Measurements from ENCODE around the gene CDH2. TPM values are rescaled to one million over a fixed set of nuclear protein-coding genes. Genes with fewer than 3 reads are reported as not detected.

The CDH2 gene
- total RNA-seq, 4 donors from 2014 or later, result 9.8 to 52.9 (median 17.8) TPM

DNA sequence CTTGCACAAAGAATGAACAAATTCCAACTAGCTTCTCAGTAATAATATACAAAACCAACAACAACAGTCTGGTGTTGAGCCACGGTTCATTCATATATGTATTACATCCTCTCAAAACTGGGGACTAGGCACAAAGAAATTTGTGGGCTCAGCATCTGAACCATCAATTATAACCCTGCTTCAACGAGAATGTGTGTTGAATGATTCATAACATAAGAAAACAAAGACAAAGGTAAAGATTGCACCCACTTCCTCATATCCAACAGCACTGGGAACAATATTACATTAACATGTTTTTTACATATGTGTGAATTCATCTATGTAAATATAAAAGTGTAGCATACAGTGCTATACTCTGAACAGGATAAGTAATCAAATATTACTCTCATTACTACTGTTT, 144.8 kb downstream of the CDH2 start:
- no peak for ATAC-seq
- Histone ChIP-seq H3K36me3 (no peaks in the 10 kb centered on the region), H3K27me3 (no peaks in the 10 kb centered on the region), H3K9me3 (no peaks in the 10 kb centered on the region), H3K4me1 (no peaks in the 10 kb centered on the region), H3K27ac (no peak overlapping the region), H3K4me3 (no peak overlapping the region)
- 66 to 73% methylated on average over 2 of the region's 2 CpGs for WGBS, 2 donors (ENCODE audit: low coverage in 1 of 2)
- TF ChIP-seq EP300 (IDR thresholded peaks at IDR 0.05) (no peak), POLR2A (IDR thresholded peaks at IDR 0.05) (no peak), CTCF (IDR thresholded peaks at IDR 0.05) (no peak), POLR2AphosphoS5 (IDR thresholded peaks at IDR 0.05) (no peak)

GRCh38 chr18:28030458-28030857, 146.5 kb downstream of the CDH2 start:
- 73 to 80% methylated on average over 1 of the region's 1 CpG for WGBS, 2 donors (ENCODE audit: low coverage in 1 of 2)
- no peak overlapping the region for H3K4me3 ChIP-seq
- ATAC-seq, result no peak

DNA sequence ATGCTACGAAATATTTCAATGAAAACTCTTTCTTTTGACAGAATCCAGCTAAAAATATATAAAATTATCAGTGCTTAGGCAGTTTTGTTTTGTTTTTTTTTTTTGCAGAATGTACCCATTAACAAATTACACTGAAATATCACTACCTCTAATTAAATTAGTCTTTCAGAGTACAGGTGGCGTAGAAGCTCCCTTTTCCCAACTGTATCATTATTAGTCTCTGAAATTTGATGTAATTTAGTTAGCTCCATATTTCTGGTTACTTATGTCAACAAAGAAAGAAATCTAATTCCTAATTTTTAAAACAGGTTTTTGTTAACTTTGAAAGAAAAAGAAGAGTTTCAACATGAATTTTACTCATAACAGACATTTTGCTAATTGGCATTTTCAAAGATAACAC, 149.2 kb downstream of the CDH2 start:
- H3K36me3 ChIP-seq, result no peaks in the 10 kb centered on the region
- H3K4me1 ChIP-seq, result no peaks in the 10 kb centered on the region
- H3K27ac ChIP-seq, result no peak overlapping the region
- 75 to 87% methylated on average over 2 of the region's 2 CpGs for WGBS, 2 donors (ENCODE audit: low coverage in 1 of 2)
- H3K27me3 ChIP-seq, result no peaks in the 10 kb centered on the region
- H3K9me3 ChIP-seq, result no peaks in the 10 kb centered on the region
- TF ChIP-seq POLR2A (IDR thresholded peaks at IDR 0.05), result no peak
- no peak for TF ChIP-seq EP300 (IDR thresholded peaks at IDR 0.05)
- no peak for TF ChIP-seq CTCF (IDR thresholded peaks at IDR 0.05)
- no peak for TF ChIP-seq POLR2AphosphoS5 (IDR thresholded peaks at IDR 0.05)
- no peak overlapping the region for H3K4me3 ChIP-seq
- ATAC-seq, result no peak

More at GRCh38 chr18:28030458-28030857, 146.5 kb downstream of the CDH2 start:
- Histone ChIP-seq H3K27ac (no peak overlapping the region), H3K4me1 (no peaks in the 10 kb centered on the region), H3K9me3 (no peaks in the 10 kb centered on the region), H3K27me3 (no peaks in the 10 kb centered on the region), H3K36me3 (no peaks in the 10 kb centered on the region)
- TF ChIP-seq POLR2AphosphoS5 (IDR thresholded peaks at IDR 0.05) (no peak), CTCF (IDR thresholded peaks at IDR 0.05) (no peak), POLR2A (IDR thresholded peaks at IDR 0.05) (no peak), EP300 (IDR thresholded peaks at IDR 0.05) (no peak)

DNA sequence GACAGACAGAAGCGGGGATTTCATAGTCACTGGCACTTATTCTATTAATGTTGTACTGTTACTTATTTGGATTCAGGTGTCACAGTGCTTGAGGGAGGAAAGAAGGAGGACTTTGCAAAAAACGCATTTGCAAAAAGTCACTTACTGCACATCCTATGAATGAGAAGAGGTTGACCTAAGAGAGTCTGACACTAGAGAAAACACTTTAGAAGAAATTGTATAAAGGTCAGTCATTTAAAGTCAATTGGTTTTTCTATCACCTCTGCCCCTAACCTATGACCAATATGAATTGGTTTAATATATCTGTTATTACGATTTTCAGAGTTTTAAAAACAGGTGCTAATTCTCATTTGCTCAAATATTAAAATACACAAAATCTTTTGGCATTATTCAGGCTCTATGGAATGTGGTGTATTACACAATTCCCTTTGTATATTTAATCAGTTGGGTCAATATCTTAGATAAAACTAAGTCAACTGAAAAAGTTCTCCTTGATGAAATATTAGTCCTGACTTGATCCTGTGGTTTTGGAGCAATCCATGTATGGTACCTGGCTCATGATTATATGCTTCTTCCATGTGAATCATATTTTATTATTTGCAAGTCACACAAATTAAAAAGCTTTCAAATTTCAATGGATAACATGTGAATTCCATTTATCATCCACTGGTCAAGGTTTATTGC, 157.4 kb downstream of the CDH2 start:
- ATAC-seq, result no peak
- no peaks in the 10 kb centered on the region for H3K9me3 ChIP-seq
- no peaks in the 10 kb centered on the region for H3K4me1 ChIP-seq
- no peak overlapping the region for H3K27ac ChIP-seq
- H3K36me3 ChIP-seq, result no peaks in the 10 kb centered on the region
- H3K4me3 ChIP-seq, result no peak overlapping the region
- no peaks in the 10 kb centered on the region for H3K27me3 ChIP-seq
- TF ChIP-seq CTCF (IDR thresholded peaks at IDR 0.05) (no peak), EP300 (IDR thresholded peaks at IDR 0.05) (no peak), POLR2AphosphoS5 (IDR thresholded peaks at IDR 0.05) (no peak), POLR2A (IDR thresholded peaks at IDR 0.05) (no peak)
- WGBS, 2 donors (ENCODE audit: low coverage in 1 of 2), result 67 to 82% methylated on average over 3 of the region's 3 CpGs

GRCh38 chr18:28018351-28018750, 158.6 kb downstream of the CDH2 start:
- TF ChIP-seq CTCF (IDR thresholded peaks at IDR 0.05) (no peak), POLR2AphosphoS5 (IDR thresholded peaks at IDR 0.05) (no peak), POLR2A (IDR thresholded peaks at IDR 0.05) (no peak), EP300 (IDR thresholded peaks at IDR 0.05) (no peak)
- Histone ChIP-seq H3K4me1 (no peaks in the 10 kb centered on the region), H3K27ac (no peak overlapping the region), H3K9me3 (no peaks in the 10 kb centered on the region), H3K36me3 (no peaks in the 10 kb centered on the region), H3K4me3 (no peak overlapping the region), H3K27me3 (no peaks in the 10 kb centered on the region)
- ATAC-seq, result no peak

Data from gastroesophageal sphincter (tissue), 4 donors.